T47D (cell line): Measurements from ENCODE around the gene SPRR2D.
"Not testable (repeated sequence)": the region's sequence is repeated elsewhere in the genome, so short reads cannot be mapped to it uniquely, and the experiment has no call there.

Experiments
- DNase-seq, 2 experiments: peaks; one replicate each; pipeline versions ENCODE4 v3.0.0 to v3.0.0-alpha.2; 2011 to 2012; ENCODE audit warnings: low read depth in 1 of 2, low spot score in 1 of 2
- JUND ChIP-seq: IDR thresholded peaks from 2 replicates; pipeline ENCODE4 v1.6.1; 2012; ENCODE audit warnings: low read depth
- in situ Hi-C: cut with HindIII; loops from 2 replicates; pipeline ENCODE4 v1.10.0; 2016; ENCODE audit warnings: low sequenced_read_pairs, low pct_unique_long_range_greater_than_20kb

SPRR2D gene

DNA sequence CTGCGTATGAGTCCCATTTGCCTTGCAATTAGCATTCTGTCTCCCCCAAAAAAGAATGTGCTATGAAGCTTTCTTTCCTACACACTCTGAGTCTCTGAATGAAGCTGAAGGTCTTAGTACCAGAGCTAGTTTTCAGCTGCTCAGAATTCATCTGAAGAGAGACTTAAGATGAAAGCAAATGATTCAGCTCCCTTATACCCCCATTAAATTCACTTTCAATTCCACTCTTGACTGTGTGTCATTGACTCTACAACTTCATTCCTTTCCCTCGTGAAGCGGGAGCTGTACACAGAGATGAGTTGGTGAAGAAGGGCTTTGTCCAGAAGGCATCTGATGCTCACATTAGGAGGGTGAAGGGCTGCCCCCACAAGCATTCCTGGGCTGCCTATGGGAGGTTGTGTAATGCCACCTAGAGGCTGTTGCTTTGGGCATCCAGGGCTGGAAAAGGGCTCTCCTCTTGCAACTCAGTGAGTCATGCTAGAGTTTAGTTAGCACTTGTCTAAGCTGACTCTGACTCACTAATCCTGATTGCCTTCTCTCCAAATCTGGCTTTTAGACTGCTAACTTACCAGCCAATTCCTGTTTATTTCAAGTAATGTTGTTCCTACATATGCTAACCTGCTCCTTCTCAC lies 8.1 kb downstream of the SPRR2D start:
- DNase-seq = peak in 1 of 2 experiments; percentile 43
- TF ChIP-seq JUND = no peak
- in situ Hi-C loops = no loop called here

DNA sequence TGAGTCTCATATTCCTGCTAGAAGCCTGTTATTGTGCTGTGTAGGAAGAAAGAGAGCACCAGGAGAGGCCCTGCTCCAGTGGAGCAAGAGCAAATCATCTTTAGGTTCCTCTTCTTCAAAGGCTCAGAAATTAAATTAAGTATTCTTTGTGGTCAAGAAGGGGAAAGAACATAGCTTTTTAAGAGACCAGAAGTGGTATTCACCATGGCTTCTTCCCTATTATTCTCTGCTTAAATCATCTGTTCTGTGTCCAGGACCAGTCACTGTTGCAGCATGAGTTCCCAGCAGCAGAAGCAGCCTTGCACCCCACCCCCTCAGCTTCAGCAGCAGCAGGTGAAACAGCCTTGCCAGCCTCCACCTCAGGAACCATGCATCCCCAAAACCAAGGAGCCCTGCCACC lies 8.8 kb downstream of the SPRR2D start:
- no peak for DNase-seq
- in situ Hi-C loops = no loop called here
- no peak for TF ChIP-seq JUND

DNA sequence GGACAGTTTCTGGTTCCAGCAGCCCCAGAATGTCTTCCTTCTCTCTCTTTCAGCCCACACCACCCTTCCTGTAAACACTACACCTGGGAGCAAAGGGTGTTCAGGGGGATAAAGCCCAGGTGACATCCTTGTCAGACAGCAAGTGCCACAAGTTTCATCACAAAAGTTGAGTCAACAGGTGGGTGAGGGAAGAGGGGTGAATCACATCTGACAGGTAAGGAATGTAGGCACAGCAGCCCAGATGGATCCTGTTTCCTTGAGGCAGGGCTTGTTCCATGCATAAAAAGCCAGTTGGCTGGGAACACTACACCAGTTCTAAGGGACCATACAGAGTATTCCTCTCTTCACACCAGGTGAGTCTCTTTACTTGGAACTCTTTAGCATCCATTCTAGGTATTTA lies 10.0 kb downstream of the SPRR2D start, which contains the start of gene SPRR1B:
Gene SPRR1B, plus strand, starts transcription at position 309 of the 400 bp plus-strand sequence. CDS start 1,143 bp downstream, outside the sequence.
- TF ChIP-seq JUND = no peak
- in situ Hi-C loops = no loop called here
- peak in 1 of 2 experiments; percentile 8 for DNase-seq

DNA sequence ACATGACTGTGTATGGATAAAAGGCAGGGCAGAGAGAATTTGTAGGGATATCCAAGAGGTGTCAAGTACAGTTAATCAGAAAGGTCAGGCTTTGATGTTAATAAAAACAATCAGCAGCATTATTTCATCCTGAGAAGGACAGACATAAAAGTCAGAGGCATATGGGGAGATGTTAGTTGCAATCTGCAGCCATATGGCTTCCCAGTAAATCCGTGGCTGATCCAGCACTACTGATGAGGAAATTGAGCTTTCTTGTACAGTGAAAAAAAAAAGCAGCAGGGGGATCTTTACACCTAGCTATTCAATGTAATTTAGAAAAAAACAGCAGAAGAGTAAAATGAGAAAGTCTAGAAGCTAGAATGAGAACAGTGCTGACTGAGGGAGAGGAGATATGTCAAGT lies 12.2 kb downstream of the SPRR2D start:
- in situ Hi-C loops = no loop called here
- no peak for TF ChIP-seq JUND
- DNase-seq = no peak

DNA sequence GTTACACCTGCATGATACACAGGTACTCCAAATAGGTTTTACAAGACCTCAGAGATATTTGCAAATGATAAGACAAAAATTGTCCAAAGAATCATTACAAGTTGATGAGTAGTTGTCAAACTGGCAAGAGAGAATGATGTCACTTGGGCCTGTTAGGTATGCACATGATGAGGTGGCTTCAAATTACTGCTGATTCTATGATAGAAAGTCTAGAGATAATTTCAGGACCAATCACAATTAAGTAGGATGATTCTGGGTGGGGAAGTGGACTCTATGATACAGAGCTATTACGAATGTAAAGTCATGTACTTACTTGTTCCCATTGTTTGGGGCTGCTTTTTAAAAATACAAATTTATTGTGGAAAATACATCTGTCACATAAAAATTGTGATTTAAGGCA lies 15.1 kb downstream of the SPRR2D start:
- TF ChIP-seq JUND = no peak
- in situ Hi-C loops = no loop called here
- DNase-seq = no peak

DNA sequence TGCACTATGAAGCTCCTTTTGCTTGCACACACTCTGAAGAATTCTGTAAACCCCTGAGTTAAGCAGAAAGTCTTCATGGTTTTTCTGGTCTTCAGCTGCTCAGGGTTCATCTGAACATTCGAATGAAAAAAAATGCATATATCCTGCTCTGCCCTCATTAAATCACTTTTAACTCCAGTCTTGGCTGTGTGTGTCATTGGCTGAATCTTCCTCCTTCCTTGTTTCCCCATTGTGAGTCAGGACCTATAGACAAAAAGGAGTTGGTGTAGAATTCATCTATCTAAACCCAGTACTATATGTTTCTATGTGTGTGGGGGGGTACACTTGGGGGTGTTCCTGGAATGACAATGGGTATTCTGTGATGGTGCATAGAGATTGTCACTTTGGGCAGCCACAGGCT lies 16.5 kb downstream of the SPRR2D start:
- TF ChIP-seq JUND = no peak
- DNase-seq = no peak
- in situ Hi-C loops = no loop called here

DNA sequence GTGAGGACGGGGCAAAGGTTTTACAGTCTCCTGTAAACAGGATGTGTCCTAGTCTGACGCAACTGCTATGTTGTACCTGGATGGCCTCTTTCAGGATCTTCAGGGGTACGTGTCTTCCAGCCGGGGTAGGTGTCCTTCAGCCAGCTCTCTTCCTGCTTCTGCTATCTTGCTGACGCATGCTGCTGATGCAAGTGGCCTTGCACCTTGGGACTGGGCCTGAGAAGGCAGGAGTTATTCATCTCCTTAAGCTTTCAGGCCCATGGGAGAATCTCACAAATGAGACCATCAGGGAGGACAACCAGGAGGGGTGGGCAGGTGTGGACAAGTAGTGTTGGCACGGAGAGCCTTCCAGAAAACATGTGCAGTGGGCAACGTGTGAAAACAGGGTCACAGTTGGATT lies 17.8 kb downstream of the SPRR2D start:
- no peak for TF ChIP-seq JUND
- in situ Hi-C loops = no loop called here

DNA sequence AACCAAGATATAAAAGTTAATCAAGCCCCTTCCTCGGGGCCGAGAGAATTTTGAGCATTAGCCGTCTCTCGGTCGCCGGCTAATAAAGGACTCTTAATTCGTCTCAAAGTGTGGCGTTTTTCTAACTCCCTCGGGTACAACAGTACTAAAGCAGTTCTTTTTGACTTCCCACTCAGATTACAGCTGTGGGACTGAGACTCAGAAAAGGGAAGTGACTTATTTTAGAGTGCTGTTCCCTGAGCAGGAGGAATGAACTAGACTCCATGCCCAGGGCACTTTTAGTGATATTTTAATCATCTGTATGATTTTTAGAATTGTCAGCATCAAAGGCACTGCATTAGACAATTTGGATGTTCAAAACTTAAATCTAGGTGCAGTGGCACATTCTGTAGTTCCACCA lies 18.6 kb downstream of the SPRR2D start:
- DNase-seq, in situ Hi-C loops: not testable (repeated sequence)

More for the DNA sequence above, 17.8 kb downstream of the SPRR2D start:
- no peak for DNase-seq

DNA sequence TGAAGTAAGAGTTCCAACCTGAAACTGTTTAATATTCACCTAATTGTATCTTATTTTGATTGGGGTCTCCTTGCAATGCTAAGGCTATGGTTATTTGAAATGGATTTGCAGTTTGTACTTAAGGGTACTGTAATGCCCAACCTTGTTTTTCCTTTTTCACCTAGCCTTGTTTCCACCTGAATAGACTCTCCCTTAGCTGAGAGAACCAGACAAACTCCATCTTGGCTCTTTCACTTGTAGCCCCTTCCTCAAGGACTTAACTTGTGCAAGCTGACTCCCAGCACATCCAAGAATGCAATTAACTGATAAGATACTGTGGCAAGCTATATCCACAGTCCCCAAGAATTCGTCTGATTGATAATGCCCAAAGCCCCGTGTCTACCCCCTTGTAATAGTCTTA lies 19.1 kb downstream of the SPRR2D start:
- in situ Hi-C loops, DNase-seq: not testable (repeated sequence)

DNA sequence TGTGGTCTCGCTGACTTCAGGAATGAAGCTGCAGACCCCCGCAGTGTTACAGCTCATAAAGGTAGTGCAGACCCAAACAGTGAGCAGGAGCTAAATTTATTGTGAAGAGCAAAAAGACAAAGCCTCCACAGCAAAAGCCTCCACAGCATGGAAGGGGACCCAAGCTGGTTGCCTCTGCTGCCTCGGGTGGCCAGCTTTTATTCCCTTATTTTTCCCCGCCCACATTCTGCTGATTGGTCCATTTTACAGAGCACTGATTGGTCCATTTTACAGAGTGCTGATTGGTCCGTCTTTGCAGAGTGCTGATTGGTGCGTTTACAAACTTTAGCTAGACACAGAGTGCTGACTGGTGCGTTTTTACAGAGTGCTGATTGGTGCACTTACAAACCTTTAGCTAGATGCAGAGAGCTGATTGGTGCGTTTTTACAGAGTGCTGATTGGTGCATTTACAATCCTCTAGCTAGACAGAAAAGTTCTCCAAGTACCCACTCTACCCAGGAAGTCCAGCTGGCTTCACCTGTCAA lies 29.6 kb downstream of the SPRR2D start:
- DNase-seq = peak in 1 of 2 experiments; percentile 24
- in situ Hi-C loops = not testable (repeated sequence)

DNA sequence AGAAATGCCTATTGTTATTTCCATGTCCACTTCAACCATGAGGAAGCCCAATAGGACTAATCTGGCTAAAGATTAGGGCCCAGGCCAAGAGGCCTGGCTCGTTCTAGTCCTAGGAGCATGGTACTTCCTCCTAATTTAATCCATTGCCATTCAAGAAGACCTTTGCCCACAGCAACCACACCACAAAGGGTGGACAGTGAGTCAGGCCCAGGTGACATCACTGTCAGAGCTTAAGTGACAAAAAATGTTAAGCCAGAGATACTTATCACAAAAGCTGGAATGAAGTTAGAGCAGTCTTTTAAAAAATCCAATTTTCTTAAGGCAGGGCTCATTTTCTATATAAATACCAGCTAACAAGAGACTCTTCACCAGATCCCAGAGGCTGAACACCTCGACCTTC lies 39.5 kb downstream of the SPRR2D start, which contains the start of gene SPRR3:
Gene SPRR3, plus strand, starts transcription at position 368 of the 400 bp plus-strand sequence. CDS start 1,272 bp downstream, outside the sequence.
- no peak for TF ChIP-seq JUND
- in situ Hi-C loops = no loop called here

DNA sequence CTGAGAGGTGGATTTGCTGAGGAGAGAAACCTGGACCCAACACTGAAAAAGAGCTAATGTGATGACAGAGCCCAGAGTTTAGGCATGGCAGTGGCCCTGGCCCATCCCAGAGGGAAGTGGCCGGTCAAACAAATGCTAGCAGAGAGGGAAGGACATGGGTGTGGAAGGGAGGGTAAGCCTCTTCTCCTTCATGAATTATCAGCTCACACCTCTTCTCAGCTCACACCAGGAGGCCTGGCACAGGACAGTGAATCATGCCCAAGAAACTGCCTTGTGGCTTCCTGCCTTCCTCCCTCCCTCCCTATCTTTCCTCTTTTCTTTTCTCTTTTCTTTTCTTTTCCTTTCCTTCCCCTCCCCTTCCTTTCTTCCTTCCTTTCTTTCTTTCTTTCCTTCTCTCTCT lies 40.6 kb downstream of the SPRR2D start:
- no peak for TF ChIP-seq JUND
- no peak for DNase-seq
- in situ Hi-C loops = no loop called here

More for the DNA sequence above, 39.5 kb downstream of the SPRR2D start, which contains the start of gene SPRR3:
- peak in 1 of 2 experiments; percentile 50 for DNase-seq

DNA sequence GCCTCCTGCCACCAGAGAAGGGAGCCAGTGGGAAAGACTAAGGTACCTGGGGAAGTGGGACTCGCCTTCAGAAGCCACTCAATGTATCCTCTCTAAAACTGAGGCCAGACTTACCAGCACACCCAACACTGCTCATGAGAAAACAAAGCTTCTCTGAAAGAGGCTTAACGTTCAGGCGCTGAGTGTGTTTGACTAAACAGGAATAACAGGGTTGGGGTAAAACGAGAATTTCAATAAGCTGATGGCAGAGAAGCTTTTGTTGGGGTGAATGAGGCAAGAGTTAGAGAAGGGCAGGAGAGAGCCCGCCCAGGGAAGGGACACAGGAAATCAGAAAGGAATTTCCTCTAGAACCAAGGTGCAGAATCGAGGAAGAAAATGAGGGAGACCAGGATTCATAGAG lies 41.1 kb downstream of the SPRR2D start:
- in situ Hi-C loops = no loop called here
- TF ChIP-seq JUND = no peak
- DNase-seq = no peak

DNA sequence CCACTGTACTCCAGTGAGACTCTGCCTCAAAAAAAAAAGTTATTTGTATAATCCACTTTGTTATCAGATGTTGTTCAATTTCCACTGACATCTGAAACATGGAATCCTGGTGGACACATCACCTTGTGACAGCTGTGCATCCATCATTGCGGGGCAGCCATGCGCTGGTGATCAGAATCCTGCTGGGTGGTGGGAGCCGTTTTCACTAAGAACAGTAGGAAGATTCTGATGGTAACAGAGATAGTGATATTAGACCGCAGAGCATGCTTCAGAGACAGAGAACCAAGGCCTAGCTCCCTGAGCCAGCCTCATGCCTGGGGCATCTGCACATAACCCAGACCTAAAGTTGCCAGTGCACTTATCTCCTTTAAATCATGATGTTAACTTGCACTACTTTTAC lies 42.4 kb downstream of the SPRR2D start:
- no peak for TF ChIP-seq JUND
- in situ Hi-C loops = no loop called here
- DNase-seq = no peak
